ENCODE measurements around the gene OLFML2A. TPM values are rescaled to one million over a fixed set of nuclear protein-coding genes. Genes with fewer than 3 reads are reported as not detected.
"Not testable (repeated sequence)": the region's sequence is repeated elsewhere in the genome, so short reads cannot be mapped to it uniquely, and the experiment has no call there.

OLFML2A gene
- total RNA-seq, 2 donors from 2014 or later, result 7.8 to 9.1 TPM

GRCh38 chr9:124810663-124811355 lies 33.9 kb downstream of the OLFML2A start:
- intact Hi-C loops (cut with DNase I), result no loop called here

GRCh38 chr9:124812441-124812876 lies 35.5 kb downstream of the OLFML2A start:
- intact Hi-C loops (cut with DNase I), result no loop called here
- no peak for DNase-seq (ENCODE audit: low spot score)

More at GRCh38 chr9:124810663-124811355, 33.9 kb downstream of the OLFML2A start:
- no peak for DNase-seq (ENCODE audit: low spot score)

GRCh38 chr9:124813041-124813440 lies 36.1 kb downstream of the OLFML2A start:
- no peak for DNase-seq (ENCODE audit: low spot score)
- intact Hi-C loops (cut with DNase I), result no loop called here

GRCh38 chr9:124813501-124814163 lies 36.7 kb downstream of the OLFML2A start:
- DNase-seq (ENCODE audit: low spot score), result no peak
- intact Hi-C loops (cut with DNase I), result no loop called here

GRCh38 chr9:124814164-124814535 lies 37.2 kb downstream of the OLFML2A start:
- DNase-seq (ENCODE audit: low spot score), result no peak
- intact Hi-C loops (cut with DNase I), result no loop called here

- DNase-seq (ENCODE audit: low spot score), result no peak
- intact Hi-C loops (cut with DNase I), result loop anchor here in 1 of 2 donors (5.0 kb wide), 1 partner anchor 1307 kb away; no protein-coding TSS in a partner anchor
These were observed 38.7 kb downstream of the OLFML2A start for GRCh38 chr9:124815601-124816000.

GRCh38 chr9:124818431-124819281 lies 41.7 kb downstream of the OLFML2A start:
- intact Hi-C loops (cut with DNase I), result loop anchor here in 1 of 2 donors (5.0 kb wide), 1 partner anchor 1304 kb away; no protein-coding TSS in a partner anchor
- DNase-seq (ENCODE audit: low spot score), result no peak

- DNase-seq (ENCODE audit: low spot score), result no peak
- intact Hi-C loops (cut with DNase I), result no loop called here
These were observed 44.0 kb downstream of the OLFML2A start for GRCh38 chr9:124820698-124821623.

GRCh38 chr9:124828489-124829333 lies 51.8 kb downstream of the OLFML2A start:
- no peak for DNase-seq (ENCODE audit: low spot score)
- intact Hi-C loops (cut with DNase I), result loop anchor here in 1 of 2 donors (1.0 kb wide), 1 partner anchor 26 kb away; no protein-coding TSS in a partner anchor

- DNase-seq (ENCODE audit: low spot score), result no peak
- intact Hi-C loops (cut with DNase I), result loop anchor here in 1 of 2 donors (1.0 kb wide), 1 partner anchor 27 kb away; no protein-coding TSS in a partner anchor
These were observed 52.4 kb downstream of the OLFML2A start for GRCh38 chr9:124829334-124829669.

GRCh38 chr9:124830593-124830992 lies 53.7 kb downstream of the OLFML2A start:
- no peak for DNase-seq (ENCODE audit: low spot score)
- intact Hi-C loops (cut with DNase I), result no loop called here

GRCh38 chr9:124831642-124832364 lies 54.9 kb downstream of the OLFML2A start:
- no peak for DNase-seq (ENCODE audit: low spot score)

GRCh38 chr9:124834591-124834990 lies 57.7 kb downstream of the OLFML2A start:
- intact Hi-C loops (cut with DNase I), result no loop called here
- no peak for DNase-seq (ENCODE audit: low spot score)

More at GRCh38 chr9:124831642-124832364, 54.9 kb downstream of the OLFML2A start:
- intact Hi-C loops (cut with DNase I), result no loop called here

GRCh38 chr9:124835026-124835557 lies 58.2 kb downstream of the OLFML2A start:
- intact Hi-C loops (cut with DNase I), result no loop called here
- no peak for DNase-seq (ENCODE audit: low spot score)

- DNase-seq (ENCODE audit: low spot score); intact Hi-C loops (cut with DNase I): not testable (repeated sequence)
These were observed 61.2 kb downstream of the OLFML2A start for GRCh38 chr9:124838132-124838531.

GRCh38 chr9:124838567-124839275 lies 61.8 kb downstream of the OLFML2A start:
- intact Hi-C loops (cut with DNase I); DNase-seq (ENCODE audit: low spot score): not testable (repeated sequence)

Measured in posterior vena cava (tissue), 2 donors.